Hematopoietic multipotent progenitor cell treated with erythropoietin and hydrocortisone succinate and interleukin-3 and kit ligand, for 15 days (in vitro differentiated cells): ENCODE measurements around the gene DES.

ENCODE experiments used
- DNase-seq: peaks from one replicate; pipeline ENCODE4 v3.0.0-alpha.2; 2015; ENCODE audit warnings: low spot score

The DES gene

GRCh38 chr2:219419331-219420197, 1.4 kb downstream of the DES start:
- DNase-seq = peak; percentile 17

- no peak for DNase-seq
Observed at GRCh38 chr2:219420687-219421086, 2.5 kb downstream of the DES start.

- no peak for DNase-seq
Observed at GRCh38 chr2:219421323-219421722, 3.1 kb downstream of the DES start.

GRCh38 chr2:219422952-219423534, 4.9 kb downstream of the DES start:
- no peak for DNase-seq

- no peak for DNase-seq
Observed at GRCh38 chr2:219423652-219424377, 5.6 kb downstream of the DES start.

GRCh38 chr2:219425238-219426067, 7.3 kb downstream of the DES start:
- DNase-seq = no peak

GRCh38 chr2:219426068-219426443, 7.9 kb downstream of the DES start:
- no peak for DNase-seq

- DNase-seq = no peak
Observed at GRCh38 chr2:219426534-219427136, 8.5 kb downstream of the DES start.

- DNase-seq = no peak
Observed at GRCh38 chr2:219428469-219428868, 10.3 kb downstream of the DES start.

- no peak for DNase-seq
Observed at GRCh38 chr2:219429958-219430606, 11.9 kb downstream of the DES start.

- DNase-seq = no peak
Observed at GRCh38 chr2:219430633-219431615, 12.7 kb downstream of the DES start.

- peak; percentile 8 for DNase-seq
Observed at GRCh38 chr2:219433666-219434467, 15.7 kb downstream of the DES start.

- no peak for DNase-seq
Observed at GRCh38 chr2:219434468-219434717, 16.2 kb downstream of the DES start.

- no peak for DNase-seq
Observed at GRCh38 chr2:219434718-219435525, 16.7 kb downstream of the DES start, which contains the start of gene SPEG. TSS of gene SPEG (plus strand) at chr2:219434843. CDS start at chr2:219434978, 135 bp downstream.

- no peak for DNase-seq
Observed at GRCh38 chr2:219435701-219436100, 17.5 kb downstream of the DES start.

- DNase-seq = no peak
Observed at GRCh38 chr2:219436491-219436890, 18.3 kb downstream of the DES start.

- no peak for DNase-seq
Observed at GRCh38 chr2:219437141-219437540, 19.0 kb downstream of the DES start.

- DNase-seq = no peak
Observed at GRCh38 chr2:219437690-219438206, 19.6 kb downstream of the DES start.
